Astrocyte (in vitro differentiated cells and primary cell): Measurements from ENCODE around the gene ARHGAP30.

Experiments
- CTCF ChIP-seq: IDR thresholded peaks from 2 replicates; pipeline ENCODE4 v1.5.1; 2011; ENCODE audit warnings: low read depth, mild to moderate bottlenecking, inconsistent platforms, low read length, moderate library complexity; ENCODE audit not compliant: insufficient read depth
- EZH2 ChIP-seq: IDR thresholded peaks from 2 replicates; pipeline ENCODE4 v1.6.1; 2012; ENCODE audit warnings: mild to moderate bottlenecking, low read length, inconsistent platforms; ENCODE audit not compliant: insufficient read depth

GRCh38 chr1:161000736-161001480 lies 68.8 kb downstream of the ARHGAP30 start:
- no peak for TF ChIP-seq CTCF
- TF ChIP-seq EZH2 = no peak
